ENCODE data around the gene EEF2.
"Not testable (repeated sequence)": the region's sequence is repeated elsewhere in the genome, so short reads cannot be mapped to it uniquely, and the experiment has no call there.

EEF2 gene

GRCh38 chr19:3938300-3938950 is 46.8 kb downstream of the EEF2 start:
- not testable (repeated sequence) for DNase-seq

- DNase-seq = no peak
Observed at GRCh38 chr19:3936506-3937442, 48.5 kb downstream of the EEF2 start.

- DNase-seq = no peak
Observed at GRCh38 chr19:3932931-3933810, 52.1 kb downstream of the EEF2 start, which contains the start of gene NMRK2. Gene NMRK2, plus strand, starts transcription at chr19:3933069. Its CDS starts 603 bp downstream, at chr19:3933672.

GRCh38 chr19:3931041-3931440 is 54.2 kb downstream of the EEF2 start:
- DNase-seq = no peak

Measured in fibroblast of skin of right biceps (primary cell).